ENCODE measurements around the gene NPAS3.

DNA sequence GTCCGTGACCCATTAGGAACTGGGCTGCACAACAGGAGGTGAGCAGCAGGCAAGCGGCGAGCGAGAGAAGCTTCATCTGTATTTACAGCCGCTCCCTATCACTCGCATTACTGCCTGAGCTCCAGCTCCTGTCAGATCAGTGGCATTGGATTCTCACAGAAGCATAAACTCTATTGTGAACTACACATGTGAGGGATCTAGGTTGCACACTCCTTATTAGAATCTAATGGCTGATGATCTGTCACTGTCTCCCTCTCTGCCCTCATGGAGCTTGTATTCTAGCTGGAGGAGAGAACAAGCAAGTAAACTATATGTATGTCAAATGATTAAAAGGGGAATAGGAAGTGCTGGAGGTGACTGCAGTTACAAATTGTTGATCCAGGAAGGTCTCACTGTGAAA lies 533.1 kb downstream of the NPAS3 start:
- TF ChIP-seq CTCF (IDR thresholded peaks at IDR 0.05; ENCODE audit: low read depth, low read length, missing input control) (no peak), RAD21 (IDR thresholded peaks at IDR 0.05) (no peak), EGR1 (IDR thresholded peaks at IDR 0.05; ENCODE audit: low read depth in 2 of 2) (no peak), YY1 (IDR thresholded peaks at IDR 0.05) (no peak), FOXA1 (IDR thresholded peaks at IDR 0.05) (no peak), JUND (IDR thresholded peaks at IDR 0.05) (no peak)
- TF ChIP-seq, protein P1, sequence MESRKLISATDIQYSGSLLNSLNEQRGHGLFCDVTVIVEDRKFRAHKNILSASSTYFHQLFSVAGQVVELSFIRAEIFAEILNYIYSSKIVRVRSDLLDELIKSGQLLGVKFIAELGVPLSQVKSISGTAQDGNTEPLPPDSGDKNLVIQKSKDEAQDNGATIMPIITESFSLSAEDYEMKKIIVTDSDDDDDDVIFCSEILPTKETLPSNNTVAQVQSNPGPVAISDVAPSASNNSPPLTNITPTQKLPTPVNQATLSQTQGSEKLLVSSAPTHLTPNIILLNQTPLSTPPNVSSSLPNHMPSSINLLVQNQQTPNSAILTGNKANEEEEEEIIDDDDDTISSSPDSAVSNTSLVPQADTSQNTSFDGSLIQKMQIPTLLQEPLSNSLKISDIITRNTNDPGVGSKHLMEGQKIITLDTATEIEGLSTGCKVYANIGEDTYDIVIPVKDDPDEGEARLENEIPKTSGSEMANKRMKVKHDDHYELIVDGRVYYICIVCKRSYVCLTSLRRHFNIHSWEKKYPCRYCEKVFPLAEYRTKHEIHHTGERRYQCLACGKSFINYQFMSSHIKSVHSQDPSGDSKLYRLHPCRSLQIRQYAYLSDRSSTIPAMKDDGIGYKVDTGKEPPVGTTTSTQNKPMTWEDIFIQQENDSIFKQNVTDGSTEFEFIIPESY (IDR thresholded peaks at IDR 0.05): no peak

Measured in liver (tissue), 3 donors.